HepG2 (cell line): ENCODE results near the gene DMRT1. TPM values are rescaled to one million over a fixed set of nuclear protein-coding genes. Genes with fewer than 3 reads are reported as not detected.

Source experiments
- ATAC-seq: fragments of 200-7000 bp; cut with Tn5 transposase; 3 replicates; pipeline ENCODE4 v1.9.1; 2020; ENCODE audit warnings: mild to moderate bottlenecking, moderate library complexity
- BruUV-seq: library from RNA; stranded (reverse); fragments of 400-500 nt; replicated peaks from 2 replicates; lab custom pipeline; 2021; lab: Mats Ljungman, UMichigan
- CTCF ChIA-PET: fragments of 300-600 bp; formaldehyde crosslinking; extraction: SDS; loops from one replicate; lab custom pipeline; 2021; ENCODE audit warnings: low total read pairs, inconsistent platforms, low intra/inter-chr PET ratio; lab: Yijun Ruan, JAX
- POLR2A ChIA-PET: fragments of 350-600 bp; sonication (Branson Sonifier 250); formaldehyde crosslinking; loops from one replicate; lab custom pipeline; 2020; ENCODE audit warnings: antibody characterized with exemption, inconsistent platforms; lab: Yijun Ruan, JAX
- DNase-seq: peaks from one replicate; pipeline ENCODE4 v3.0.0-alpha.2; 2015; ENCODE audit warnings: low spot score
- FAIRE-seq: peaks from 3 replicates; lab custom pipeline; 2011; peaks lifted over from hg19 to GRCh38; lab: Jason Lieb, UNC
- H2AFZ ChIP-seq: one replicate; pipeline ENCODE4 v1.6.1; 2011; ENCODE audit warnings: low read length, inconsistent platforms
- H3K27ac ChIP-seq: fragments of 300-600 bp; 3 replicates; pipeline ENCODE4 v1.8.0; 2011; ENCODE audit warnings: mixed run types, mild to moderate bottlenecking, mixed read lengths, low read length, inconsistent platforms; ENCODE audit not compliant: insufficient read depth; ENCODE audit errors: extremely low read length
- H3K27me3 ChIP-seq, 2 experiments: fragments of 200-600 bp in 1 of 2; 2 replicates in 1 of 2; 3 replicates in 1 of 2; pipeline versions ENCODE4 v1.6.0 to v1.8.0; 2011; ENCODE audit warnings: low read length in 2 of 2, mild to moderate bottlenecking in 2 of 2, moderate library complexity in 2 of 2, inconsistent platforms in 1 of 2; ENCODE audit not compliant: insufficient read depth in 2 of 2, control insufficient read depth in 1 of 2
- H3K36me3 ChIP-seq, 2 experiments: fragments of 200-600 bp in 1 of 2; replicated peaks in 1 of 2; 2 replicates in 1 of 2; 3 replicates in 1 of 2; pipeline versions ENCODE4 v1.5.1 to v1.8.0; 2011; ENCODE audit warnings: low read length in 2 of 2, inconsistent platforms in 1 of 2; ENCODE audit not compliant: insufficient read depth in 2 of 2, control insufficient read depth in 1 of 2
- H3K4me1 ChIP-seq: 2 replicates; pipeline ENCODE4 v1.5.1; 2012; ENCODE audit warnings: low read length, inconsistent platforms; ENCODE audit not compliant: insufficient read depth
- H3K4me2 ChIP-seq: 2 replicates; pipeline ENCODE4 v1.6.0; 2011; ENCODE audit warnings: low read depth, low read length, inconsistent platforms
- H3K4me3 ChIP-seq, 3 experiments: fragments of 200-600 bp in 1 of 3; sonication (generic), shearing (Covaris generic) in 1 of 3; replicated peaks in 1 of 3; 2 replicates each; pipeline ENCODE4 v1.5.1; 2011 to 2016; ENCODE audit warnings: low read length in 3 of 3, inconsistent platforms in 2 of 3, low read depth in 2 of 3, mild to moderate bottlenecking in 2 of 3, control low read depth in 1 of 3, mixed read lengths in 1 of 3; ENCODE audit not compliant: insufficient read depth in 1 of 3
- H3K79me2 ChIP-seq: one replicate; pipeline ENCODE4 v1.6.1; 2011; ENCODE audit warnings: low read length, inconsistent platforms; ENCODE audit not compliant: insufficient read depth
- H3K9ac ChIP-seq: 2 replicates; pipeline ENCODE4 v1.6.0; 2011; ENCODE audit warnings: mild to moderate bottlenecking, low read depth, low read length, inconsistent platforms; ENCODE audit not compliant: insufficient read depth
- H3K9me3 ChIP-seq: 2 replicates; pipeline ENCODE4 v1.5.1; 2012; ENCODE audit warnings: mild to moderate bottlenecking, low read length
- H4K20me1 ChIP-seq: 2 replicates; pipeline ENCODE4 v1.6.0; 2011; ENCODE audit warnings: inconsistent platforms, mild to moderate bottlenecking, low read length, moderate library complexity; ENCODE audit not compliant: insufficient read depth
- RBAK ChIP-seq: sonication (generic); formaldehyde crosslinking; IDR thresholded peaks from 2 replicates; pipeline ENCODE4 v1.5.1; 2020; ENCODE audit warnings: mild to moderate bottlenecking, missing genetic modification reagents
- SMARCC2 ChIP-seq: fragments of 450-650 bp; IDR thresholded peaks from 2 replicates; pipeline ENCODE4 v1.6.1; 2017; ENCODE audit warnings: antibody characterized with exemption, mild to moderate bottlenecking
- ZHX2 ChIP-seq, 2 experiments: sonication (generic) in 1 of 2; formaldehyde crosslinking in 1 of 2; IDR thresholded peaks; 2 replicates each; pipeline versions ENCODE4 v1.6.1 to v1.9.0; 2014 to 2022; ENCODE audit warnings: antibody characterized with exemption in 1 of 2, borderline replicate concordance in 1 of 2, inconsistent platforms in 1 of 2, low read depth in 1 of 2, missing genetic modification reagents in 1 of 2
- WGBS: methylation state at CpG from one replicate; pipeline ENCODE4 v1.1.6; 2017; ENCODE audit warnings: low lambda C conversion rate; 5-methylcytosine and 5-hydroxymethylcytosine counted together
- in situ Hi-C: cut with HindIII; loops from 2 replicates; pipeline ENCODE4 v1.10.0; 2017; ENCODE audit warnings: low pct_unique_long_range_greater_than_20kb; ENCODE audit not compliant: extremely low pct_ligation_motif_present
- intact Hi-C: fragments of 100-400 bp; cut with micrococcal nuclease; formaldehyde crosslinking; loops from one replicate; pipeline ENCODE4 v1.10.0; 2022; ENCODE audit not compliant: unreplicated experiment
- polyA plus RNA-seq, 8 experiments: library from polyadenylated mRNA; depleted of rRNA in 3 of 8; stranded (reverse) in 7 of 8; unstranded in 1 of 8; fragments of >200 nt; fragmentation: Illumina TruSeq in 4 of 8; extraction: Trizol in 4 of 8; gene quantifications; 2 replicates each; pipeline versions ENCODE4 v1.2.1 to v1.2.3, GENCODE V29; 2011 to 2016; ENCODE audit warnings: low read depth in 4 of 8, missing spikeins in 1 of 8, mixed read lengths in 1 of 8; ENCODE audit not compliant: insufficient read depth in 1 of 8
- total RNA-seq, 5 experiments: library from RNA; depleted of rRNA; stranded (reverse); fragments of >200 nt; fragmentation: Illumina TruSeq; extraction: Trizol; gene quantifications; 2 replicates each; pipeline ENCODE4 v1.2.3, GENCODE V29; 2016; ENCODE audit warnings: low read depth in 1 of 5

DMRT1 gene
- total and polyA plus RNA-seq, 2 of the 13 experiments (the other 11 are each of a cell fraction or from before 2014, with no cell fraction given): not detected

DNA sequence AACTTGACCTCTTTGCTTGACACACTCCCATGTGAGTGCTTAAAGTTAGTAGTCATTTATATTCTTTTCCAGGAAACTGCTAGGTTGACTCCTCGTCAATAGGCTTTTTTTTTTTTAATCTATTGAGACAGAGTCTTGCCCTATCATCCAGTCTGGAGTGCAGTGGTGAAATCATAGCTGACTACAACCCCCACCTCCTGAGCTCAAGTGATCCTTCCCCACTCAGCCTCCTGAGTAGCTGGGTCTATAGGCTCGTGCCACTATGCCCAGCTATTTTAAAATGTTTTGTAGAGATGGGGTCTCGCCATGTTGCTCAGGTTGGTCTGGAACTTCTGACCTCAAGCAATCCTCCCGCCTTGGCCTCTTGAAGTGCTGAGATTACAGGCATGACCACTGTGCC lies 34.9 kb downstream of the DMRT1 start:
- H3K9me3 ChIP-seq: no peaks in the 10 kb centered on the region
- in situ Hi-C loops: no loop called here
- no peak for ATAC-seq
- no peaks in the 10 kb centered on the region for H4K20me1 ChIP-seq
- intact Hi-C loops: no loop called here
- H2AFZ ChIP-seq: no peak overlapping the region
- no peak overlapping the region for H3K27ac ChIP-seq
- no peak for TF ChIP-seq ZHX2 (IDR thresholded peaks at IDR 0.05; ENCODE audit: low read depth)
- TF ChIP-seq ZHX2 (CRISPR knock-in tag; IDR thresholded peaks at IDR 0.05; ENCODE audit: borderline replicate concordance): no peak
- no peak for TF ChIP-seq SMARCC2
- no peak for TF ChIP-seq RBAK (CRISPR knock-in tag)
- peaks cover 0 to 14% of the 10 kb centered on the region in 2 experiments; a peak in 3 of 5 replicates for H3K27me3 ChIP-seq
- 0% methylated on average over 3 of the region's 4 CpGs for WGBS
- H3K36me3 ChIP-seq: no peaks in the 10 kb centered on the region
- H3K79me2 ChIP-seq: no peaks in the 10 kb centered on the region
- H3K4me1 ChIP-seq: no peaks in the 10 kb centered on the region
- H3K4me2 ChIP-seq: no peak overlapping the region
- BruUV-seq: no TSS peak
- DNase-seq: no peak
- CTCF ChIA-PET: no interaction called here
- FAIRE-seq: no peak
- POLR2A ChIA-PET: no interaction called here
- H3K4me3 ChIP-seq: no peak overlapping the region
- no peak overlapping the region for H3K9ac ChIP-seq
